Heart right ventricle (tissue), 16 donors: ENCODE results near the gene RHEB. TPM values are rescaled to one million over a fixed set of nuclear protein-coding genes. Genes with fewer than 3 reads are reported as not detected.

Source experiments
- ATAC-seq, 8 donors: fragments of 200-7000 bp; cut with Tn5 transposase; one replicate each; pipeline ENCODE4 v1.9.1; 2020; ENCODE audit warnings: mild to moderate bottlenecking in 8 of 8, moderate library complexity in 8 of 8, moderate number of reproducible peaks in 1 of 8
- DNase-seq, 2 donors: peaks; one replicate each; pipeline ENCODE4 v3.0.0-alpha.2; 2020
- H3K27ac ChIP-seq, 10 donors: fragments of 200-600 bp; sonication (generic) in 2 of 10; one replicate each; pipeline versions ENCODE4 v1.5.0 to v1.8.0; 2020 to 2022; ENCODE audit warnings: mild to moderate bottlenecking in 3 of 10
- H3K27me3 ChIP-seq, 7 donors: fragments of 200-600 bp; one replicate each; pipeline ENCODE4 v1.8.0; 2021 to 2022; ENCODE audit warnings: mild to moderate bottlenecking in 2 of 7
- H3K36me3 ChIP-seq, 9 donors: fragments of 200-600 bp; sonication (generic) in 1 of 9; one replicate each; pipeline versions ENCODE4 v1.5.0 to v1.8.0; 2020 to 2022; ENCODE audit warnings: mild to moderate bottlenecking in 2 of 9
- H3K4me1 ChIP-seq, 9 donors: fragments of 200-600 bp; sonication (generic) in 1 of 9; one replicate each; pipeline versions ENCODE4 v1.5.0 to v1.8.0; 2020 to 2022; ENCODE audit warnings: mild to moderate bottlenecking in 4 of 9
- H3K4me3 ChIP-seq, 10 donors: fragments of 200-600 bp; sonication (generic) in 2 of 10; one replicate each; pipeline versions ENCODE4 v1.5.0 to v1.8.0; 2020 to 2022; ENCODE audit warnings: mild to moderate bottlenecking in 7 of 10, moderate library complexity in 2 of 10
- H3K9me3 ChIP-seq, 11 donors: fragments of 200-600 bp in 10 of 11; sonication (generic) in 2 of 11; one replicate each; pipeline versions ENCODE4 v1.5.0 to v1.8.0; 2013 to 2022; ENCODE audit warnings: mild to moderate bottlenecking in 2 of 11, control low read depth in 1 of 11, moderate library complexity in 1 of 11
- WGBS, 2 donors: extraction: QIAGEN DNeasy Blood & Tissue Kit; methylation state at CpG; one replicate each; pipeline ENCODE4 v1.1.7; 2013; ENCODE audit warnings: inconsistent platforms in 1 of 2; 5-methylcytosine and 5-hydroxymethylcytosine counted together
- intact Hi-C, 10 donors: fragments of 100-400 bp; cut with DNase I; formaldehyde crosslinking; loops; one replicate each; pipeline versions ENCODE4 v1.11.1 to v1.14.2; 2022
- polyA plus RNA-seq, 2 donors: library from polyadenylated mRNA; stranded (reverse); fragments of 200-250 nt; gene quantifications; one replicate each; pipeline ENCODE4 v1.2.3, GENCODE V29; 2013
- total RNA-seq, 10 donors: library from RNA; stranded (reverse); fragmentation: NEBNext Ultra II Directional in 3 of 10; extraction: Animal tissue kit (Norgen Biotek cat#: 25700) in 3 of 10; gene quantifications; one replicate each; pipeline versions ENCODE4 v1.2.1 to v1.2.4, GENCODE V29; 2021 to 2023
- TF ChIP-seq, protein P1 (sequence below), 9 donors: fragments of 200-600 bp; sonication (generic) in 2 of 9; IDR thresholded peaks; one replicate each; pipeline versions ENCODE4 v1.5.0 to v1.8.0; 2021 to 2022; ENCODE audit warnings: antibody characterized with exemption in 9 of 9, mild to moderate bottlenecking in 5 of 9, moderate library complexity in 1 of 9
- donor health status: Arrhythmogenic right ventricular cardiomyopathy.
- donor health status: ischemic (EF 13 %, LVEDD 7.1; RV severe dilation, severe dysfunction).
- donor health status: healthy with polysubstance abuse.
- donor health status: DM: no; HTN: yes; CAD: no.
- donor health status: DM: no; HTN: no; CAD: no.
- donor health status: ischemic (EF 25% LVEDD 6.9; RV normal size, moderate dysfunction).
- donor health status: ischemic (EF 25% LVEDD 5.7; RV mildly dilated, moderate dysfunction).
- donor health status: healthy.
- donor health status: DM: yes; HTN: yes; CAD: no.
- donor health status: Ischemic cardiomyopathy.
- donor health status: ischemic (EF 35%, LVEDD 5.7; RV mildly dilated, moderate dysfunction).
- donor health status: nonischemic (EF 11% LVEDD 7.7; RV severe dilation, severe dysfunction).
- donor health status: DM: yes; HTN: yes; CAD: no.
- donor health status: PGD.
- donor health status: ischemic (EF 29% LVEDD 5.4; RV normal size, mild dysfunction).
- donor health status: nonischemic (EF 23%, LVEDD 6.1; RV moderate dilation, normal function).

The RHEB gene
- total and polyA plus RNA-seq, 12 donors = 56.0 to 174 (median 104) TPM

DNA sequence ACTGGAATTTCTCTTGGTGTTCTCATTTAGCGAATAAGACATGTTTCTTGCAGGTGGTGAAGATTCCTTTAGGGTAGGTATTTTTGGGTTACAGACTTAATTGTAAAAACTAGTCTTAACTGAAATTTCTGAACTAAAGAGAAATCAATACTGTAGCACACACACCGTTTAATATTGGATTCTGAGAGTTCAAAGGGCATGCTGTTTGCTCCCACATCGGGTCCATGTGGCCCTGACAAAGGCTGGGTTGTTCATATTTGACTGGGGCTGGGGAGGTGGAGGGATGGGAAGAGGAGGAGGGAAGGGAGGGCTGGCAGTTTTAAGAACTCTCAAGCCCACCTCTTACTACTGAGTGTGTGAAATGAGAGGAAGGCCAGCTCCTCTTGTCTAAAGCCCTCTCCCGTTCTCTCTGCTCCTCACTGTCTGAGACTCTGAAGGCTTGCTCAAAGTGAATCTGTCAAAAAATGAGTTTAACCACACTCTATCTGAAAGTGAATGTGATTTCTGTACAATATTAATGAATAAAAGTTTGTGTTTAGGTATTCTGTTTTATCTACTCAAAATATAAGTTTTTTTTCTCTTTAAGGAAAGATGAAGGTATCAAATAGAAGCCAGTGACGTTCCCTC lies 40.0 kb upstream of the RHEB start:
- no peak for ATAC-seq
- H3K4me3 ChIP-seq = no peak overlapping the region
- no peaks in the 10 kb centered on the region for H3K4me1 ChIP-seq
- no peaks in the 10 kb centered on the region for H3K9me3 ChIP-seq
- peaks cover 0 to 98% (median 52%) of the 10 kb centered on the region in 9 donors for H3K36me3 ChIP-seq
- no peak for DNase-seq
- TF ChIP-seq, protein P1, sequence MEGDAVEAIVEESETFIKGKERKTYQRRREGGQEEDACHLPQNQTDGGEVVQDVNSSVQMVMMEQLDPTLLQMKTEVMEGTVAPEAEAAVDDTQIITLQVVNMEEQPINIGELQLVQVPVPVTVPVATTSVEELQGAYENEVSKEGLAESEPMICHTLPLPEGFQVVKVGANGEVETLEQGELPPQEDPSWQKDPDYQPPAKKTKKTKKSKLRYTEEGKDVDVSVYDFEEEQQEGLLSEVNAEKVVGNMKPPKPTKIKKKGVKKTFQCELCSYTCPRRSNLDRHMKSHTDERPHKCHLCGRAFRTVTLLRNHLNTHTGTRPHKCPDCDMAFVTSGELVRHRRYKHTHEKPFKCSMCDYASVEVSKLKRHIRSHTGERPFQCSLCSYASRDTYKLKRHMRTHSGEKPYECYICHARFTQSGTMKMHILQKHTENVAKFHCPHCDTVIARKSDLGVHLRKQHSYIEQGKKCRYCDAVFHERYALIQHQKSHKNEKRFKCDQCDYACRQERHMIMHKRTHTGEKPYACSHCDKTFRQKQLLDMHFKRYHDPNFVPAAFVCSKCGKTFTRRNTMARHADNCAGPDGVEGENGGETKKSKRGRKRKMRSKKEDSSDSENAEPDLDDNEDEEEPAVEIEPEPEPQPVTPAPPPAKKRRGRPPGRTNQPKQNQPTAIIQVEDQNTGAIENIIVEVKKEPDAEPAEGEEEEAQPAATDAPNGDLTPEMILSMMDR (IDR thresholded peaks at IDR 0.05) = no peak
- WGBS, 2 donors = 88 to 90% methylated on average over 5 of the region's 5 CpGs
- no peaks in the 10 kb centered on the region for H3K27me3 ChIP-seq
- intact Hi-C loops = loop anchor here in 1 of 10 donors (10.0 kb wide), 1 partner anchor 205 kb away; no protein-coding TSS in a partner anchor
- no peak overlapping the region for H3K27ac ChIP-seq

DNA sequence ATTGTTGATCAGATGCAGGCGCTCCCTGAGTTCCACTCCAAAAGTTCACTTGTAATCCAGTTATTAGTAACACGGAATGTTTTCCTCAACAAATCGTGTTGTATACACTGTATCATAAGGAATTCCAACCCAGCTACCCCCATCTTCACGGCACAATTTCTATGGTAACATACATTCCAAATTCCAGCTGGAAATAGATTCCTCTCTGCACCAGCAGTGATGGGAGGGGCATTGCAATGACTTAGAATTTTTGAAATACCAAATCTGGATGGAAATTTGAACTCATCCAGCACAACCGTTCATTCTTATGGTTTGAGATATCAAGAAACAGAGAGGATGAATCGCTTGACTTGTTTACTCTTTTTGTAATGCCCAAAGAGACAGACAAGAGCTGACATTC lies 38.9 kb upstream of the RHEB start:
- DNase-seq (no peak), ATAC-seq (no peak)
- TF ChIP-seq, protein P1 (IDR thresholded peaks at IDR 0.05) = no peak
- WGBS, 2 donors = 59 to 72% methylated on average over 6 of the region's 6 CpGs
- Histone ChIP-seq H3K36me3 (peaks cover 0 to 87% (median 43%) of the 10 kb centered on the region in 9 donors), H3K9me3 (no peaks in the 10 kb centered on the region), H3K4me1 (no peaks in the 10 kb centered on the region), H3K4me3 (no peak overlapping the region), H3K27ac (no peak overlapping the region), H3K27me3 (no peaks in the 10 kb centered on the region)
- intact Hi-C loops = no loop called here

DNA sequence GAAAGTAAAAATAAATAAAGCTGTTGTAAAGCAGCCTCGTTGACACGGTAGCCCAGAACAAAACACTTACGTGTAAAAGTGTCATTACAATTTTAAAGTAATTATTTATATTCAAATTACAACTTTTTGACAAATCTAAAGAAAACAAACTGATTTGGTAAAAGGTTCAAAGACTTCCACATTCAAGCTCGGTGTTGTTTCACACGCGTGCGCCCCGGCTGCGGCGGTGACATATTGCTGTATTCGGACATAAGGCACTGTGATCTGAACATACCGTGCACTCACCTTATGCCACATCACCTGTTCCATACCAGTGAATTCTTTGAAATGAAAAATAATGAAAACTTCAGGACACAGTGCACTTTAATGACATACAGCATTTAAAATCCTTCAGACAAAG lies 36.9 kb upstream of the RHEB start:
- peaks cover 0 to 68% (median 34%) of the 10 kb centered on the region in 9 donors for H3K36me3 ChIP-seq
- TF ChIP-seq, protein P1 (IDR thresholded peaks at IDR 0.05) = no peak

DNA sequence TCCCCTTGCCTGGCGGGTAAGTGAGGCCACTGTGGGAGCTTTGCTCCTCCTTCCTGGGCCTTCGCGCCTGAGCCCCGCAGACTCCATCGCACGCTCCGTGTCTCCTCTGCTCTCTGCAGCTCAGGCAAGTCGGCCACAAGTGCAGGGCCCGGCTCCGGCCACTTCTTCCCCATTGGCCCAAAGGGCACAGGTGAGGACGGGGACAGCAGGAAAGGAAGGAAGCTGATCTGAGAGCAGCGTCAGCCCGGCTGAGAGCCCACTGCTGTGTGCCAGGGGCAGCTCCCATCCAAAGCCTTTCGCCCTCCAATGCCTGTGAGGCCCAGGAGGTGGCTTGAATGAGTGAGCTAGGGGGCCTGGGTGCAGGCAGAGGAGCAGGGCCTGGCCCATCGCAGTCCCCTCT lies 33.7 kb upstream of the RHEB start:
- H3K4me3 ChIP-seq = no peak overlapping the region
- TF ChIP-seq, protein P1 (IDR thresholded peaks at IDR 0.05) = no peak
- peaks cover 0 to 9% (median 0%) of the 10 kb centered on the region in 9 donors for H3K4me1 ChIP-seq
- intact Hi-C loops = no loop called here
- ATAC-seq = peak in 3 of 8 donors; percentile 12 to 42 (median 21)
- H3K27me3 ChIP-seq = no peaks in the 10 kb centered on the region
- no peaks in the 10 kb centered on the region for H3K9me3 ChIP-seq
- peaks cover 0 to 35% (median 9%) of the 10 kb centered on the region in 9 donors for H3K36me3 ChIP-seq
- WGBS, 2 donors = 72% methylated on average over 15 of the region's 15 CpGs
- no peak overlapping the region for H3K27ac ChIP-seq
- DNase-seq = no peak

More for the DNA sequence above, 36.9 kb upstream of the RHEB start:
- Histone ChIP-seq H3K9me3 (no peaks in the 10 kb centered on the region), H3K4me1 (peaks cover 0 to 3% (median 0%) of the 10 kb centered on the region in 9 donors), H3K4me3 (no peak overlapping the region), H3K27ac (no peak overlapping the region), H3K27me3 (no peaks in the 10 kb centered on the region)
- ATAC-seq (no peak), DNase-seq (no peak)
- 97 to 98% methylated on average over 12 of the region's 12 CpGs for WGBS, 2 donors
- intact Hi-C loops = no loop called here
